ENCODE data around the gene TRAPPC4. TPM values are rescaled to one million over a fixed set of nuclear protein-coding genes. Genes with fewer than 3 reads are reported as not detected.

TRAPPC4 gene
- total and polyA plus RNA-seq, 2 donors (not counting 1 experiment from before 2014, with no cell fraction given) = 60.6 to 109 TPM

DNA sequence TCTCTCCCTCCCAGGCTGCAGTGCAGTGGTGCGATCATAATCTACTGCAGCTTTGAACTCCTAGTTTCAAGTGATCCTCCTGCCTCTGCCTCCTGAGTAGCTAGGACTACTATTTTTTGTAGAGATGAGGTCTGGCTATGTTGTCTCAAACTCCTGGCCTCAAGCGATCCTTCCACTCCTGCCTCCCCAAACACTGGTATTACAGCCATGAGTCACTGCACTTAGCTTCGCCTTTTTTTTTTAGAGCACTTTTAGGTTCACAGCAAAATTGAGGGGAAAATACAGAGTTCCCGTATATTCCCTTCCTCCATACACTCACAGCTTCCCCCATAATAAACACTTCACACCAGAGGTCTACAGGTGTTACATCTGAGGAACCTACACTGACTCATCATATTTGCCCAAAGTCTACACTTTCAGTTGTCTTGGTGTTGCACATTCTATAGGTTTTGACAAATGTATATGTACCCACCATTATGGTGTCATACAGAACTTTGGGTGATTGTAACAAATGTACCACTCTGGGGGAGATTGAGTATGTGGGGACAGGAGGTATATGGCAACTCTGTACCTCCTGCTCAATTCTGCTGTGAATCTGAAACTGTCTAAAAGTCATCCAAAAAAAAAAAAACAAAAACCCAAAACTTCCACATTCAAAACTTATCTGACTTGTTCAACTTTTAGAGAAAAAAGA is 23.4 kb downstream of the TRAPPC4 start:
- no peaks in the 10 kb centered on the region for H3K27me3 ChIP-seq (ENCODE audit: control insufficient read depth, insufficient read depth, low read length)
- no peaks in the 10 kb centered on the region for H3K4me1 ChIP-seq (ENCODE audit: control insufficient read depth, extremely low read depth, insufficient read depth, low read length)
- H3K9ac ChIP-seq (ENCODE audit: insufficient read depth, low read length) = no peak overlapping the region
- no peak overlapping the region for H2AFZ ChIP-seq (ENCODE audit: low read length)
- no peaks in the 10 kb centered on the region for H3K9me3 ChIP-seq (ENCODE audit: control insufficient read depth, insufficient read depth, low read depth, low read length)
- H4K20me1 ChIP-seq (ENCODE audit: control insufficient read depth, extremely low read depth, insufficient read depth, low read length) = no peaks in the 10 kb centered on the region
- no peak overlapping the region for H3K4me3 ChIP-seq (replicated peaks in 1 of 4; ENCODE audit: control extremely low read depth in 1 of 4, insufficient read depth in 1 of 4, low read depth in 3 of 4, low read length in 4 of 4)
- no peak overlapping the region for H3K27ac ChIP-seq (ENCODE audit: insufficient read depth, low read length)
- H3K4me2 ChIP-seq (ENCODE audit: extremely low read depth, insufficient read depth, low read length) = no peak overlapping the region
- TF ChIP-seq, protein P1, sequence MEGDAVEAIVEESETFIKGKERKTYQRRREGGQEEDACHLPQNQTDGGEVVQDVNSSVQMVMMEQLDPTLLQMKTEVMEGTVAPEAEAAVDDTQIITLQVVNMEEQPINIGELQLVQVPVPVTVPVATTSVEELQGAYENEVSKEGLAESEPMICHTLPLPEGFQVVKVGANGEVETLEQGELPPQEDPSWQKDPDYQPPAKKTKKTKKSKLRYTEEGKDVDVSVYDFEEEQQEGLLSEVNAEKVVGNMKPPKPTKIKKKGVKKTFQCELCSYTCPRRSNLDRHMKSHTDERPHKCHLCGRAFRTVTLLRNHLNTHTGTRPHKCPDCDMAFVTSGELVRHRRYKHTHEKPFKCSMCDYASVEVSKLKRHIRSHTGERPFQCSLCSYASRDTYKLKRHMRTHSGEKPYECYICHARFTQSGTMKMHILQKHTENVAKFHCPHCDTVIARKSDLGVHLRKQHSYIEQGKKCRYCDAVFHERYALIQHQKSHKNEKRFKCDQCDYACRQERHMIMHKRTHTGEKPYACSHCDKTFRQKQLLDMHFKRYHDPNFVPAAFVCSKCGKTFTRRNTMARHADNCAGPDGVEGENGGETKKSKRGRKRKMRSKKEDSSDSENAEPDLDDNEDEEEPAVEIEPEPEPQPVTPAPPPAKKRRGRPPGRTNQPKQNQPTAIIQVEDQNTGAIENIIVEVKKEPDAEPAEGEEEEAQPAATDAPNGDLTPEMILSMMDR (conservative IDR thresholded peaks at IDR 0.05 in 1 of 2, IDR thresholded peaks at IDR 0.05 in 1 of 2; ENCODE audit: low read depth in 1 of 2, low read length in 2 of 2) = no peak
- TF ChIP-seq EZH2 (IDR thresholded peaks at IDR 0.05; ENCODE audit: low read length, missing control alignments) = no peak
- DNase-seq (ENCODE audit: low read depth in 2 of 2) = peak in 1 of 2 donors; percentile 19
- H3K79me2 ChIP-seq (ENCODE audit: control insufficient read depth, insufficient read depth, low read length) = no peaks in the 10 kb centered on the region
- H3K36me3 ChIP-seq (ENCODE audit: control insufficient read depth, insufficient read depth, low read length) = peaks cover 7% of the 10 kb centered on the region

DNA sequence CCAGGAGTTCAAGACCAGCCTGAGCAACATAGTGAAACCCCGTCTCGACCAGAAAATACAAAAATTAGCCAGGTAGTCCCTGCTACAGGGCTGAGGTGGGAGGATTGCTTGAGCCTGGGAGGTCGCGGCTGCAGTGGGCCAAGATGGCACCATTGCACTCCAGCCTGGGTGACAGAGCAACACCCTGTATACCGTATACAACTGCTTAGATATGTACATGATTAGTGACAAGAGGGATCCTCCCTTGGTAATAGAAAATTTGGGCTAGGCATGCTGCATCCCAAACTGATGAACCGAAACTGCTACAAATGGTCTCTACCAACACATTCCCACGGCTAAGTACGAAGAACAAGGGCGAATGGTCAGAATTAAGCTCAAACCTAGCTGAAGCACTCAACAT is 24.4 kb downstream of the TRAPPC4 start:
- Histone ChIP-seq H3K4me2 (ENCODE audit: extremely low read depth, insufficient read depth, low read length) (no peak overlapping the region), H3K4me1 (ENCODE audit: control insufficient read depth, extremely low read depth, insufficient read depth, low read length) (no peaks in the 10 kb centered on the region), H3K9ac (ENCODE audit: insufficient read depth, low read length) (no peak overlapping the region), H3K9me3 (ENCODE audit: control insufficient read depth, insufficient read depth, low read depth, low read length) (no peaks in the 10 kb centered on the region), H4K20me1 (ENCODE audit: control insufficient read depth, extremely low read depth, insufficient read depth, low read length) (no peaks in the 10 kb centered on the region), H3K4me3 (replicated peaks in 1 of 4; ENCODE audit: control extremely low read depth in 1 of 4, insufficient read depth in 1 of 4, low read depth in 3 of 4, low read length in 4 of 4) (no peak overlapping the region), H3K27ac (ENCODE audit: insufficient read depth, low read length) (no peak overlapping the region), H2AFZ (ENCODE audit: low read length) (no peak overlapping the region), H3K79me2 (ENCODE audit: control insufficient read depth, insufficient read depth, low read length) (no peaks in the 10 kb centered on the region), H3K36me3 (ENCODE audit: control insufficient read depth, insufficient read depth, low read length) (peaks cover 7% of the 10 kb centered on the region), H3K27me3 (ENCODE audit: control insufficient read depth, insufficient read depth, low read length) (no peaks in the 10 kb centered on the region)
- no peak for DNase-seq (ENCODE audit: low read depth in 2 of 2)
- TF ChIP-seq, protein P1 (conservative IDR thresholded peaks at IDR 0.05 in 1 of 2, IDR thresholded peaks at IDR 0.05 in 1 of 2; ENCODE audit: low read depth in 1 of 2, low read length in 2 of 2) = no peak
- TF ChIP-seq EZH2 (IDR thresholded peaks at IDR 0.05; ENCODE audit: low read length, missing control alignments) = no peak

DNA sequence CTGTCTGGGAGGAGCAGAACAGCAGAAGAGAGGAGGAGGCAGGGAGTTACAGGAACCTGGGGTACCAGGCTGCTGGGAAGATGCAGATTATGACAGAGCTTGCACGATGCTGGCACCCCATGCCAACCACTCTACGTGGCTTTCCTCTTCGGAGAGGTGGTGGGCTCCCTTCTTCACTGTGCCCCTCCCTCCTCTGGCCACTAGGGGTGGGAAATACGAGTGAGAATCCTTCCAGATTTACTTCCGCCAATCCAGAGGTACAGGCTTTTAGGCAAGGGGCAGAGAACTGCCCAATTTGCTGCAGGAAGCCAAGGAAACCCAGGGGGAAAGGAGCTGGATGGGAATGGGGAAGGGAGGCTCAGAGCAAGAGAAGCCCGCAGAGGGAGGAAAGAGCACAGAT is 26.1 kb downstream of the TRAPPC4 start:
- DNase-seq (ENCODE audit: low read depth in 2 of 2) = no peak
- no peak for TF ChIP-seq EZH2 (IDR thresholded peaks at IDR 0.05; ENCODE audit: low read length, missing control alignments)
- TF ChIP-seq, protein P1 (conservative IDR thresholded peaks at IDR 0.05 in 1 of 2, IDR thresholded peaks at IDR 0.05 in 1 of 2; ENCODE audit: low read depth in 1 of 2, low read length in 2 of 2) = peak in 1 of 2 donors; percentile 9
- Histone ChIP-seq H3K4me1 (ENCODE audit: control insufficient read depth, extremely low read depth, insufficient read depth, low read length) (no peaks in the 10 kb centered on the region), H3K9me3 (ENCODE audit: control insufficient read depth, insufficient read depth, low read depth, low read length) (no peaks in the 10 kb centered on the region), H2AFZ (ENCODE audit: low read length) (no peak overlapping the region), H3K4me2 (ENCODE audit: extremely low read depth, insufficient read depth, low read length) (no peak overlapping the region), H3K36me3 (ENCODE audit: control insufficient read depth, insufficient read depth, low read length) (peaks cover 21% of the 10 kb centered on the region), H4K20me1 (ENCODE audit: control insufficient read depth, extremely low read depth, insufficient read depth, low read length) (no peaks in the 10 kb centered on the region), H3K9ac (ENCODE audit: insufficient read depth, low read length) (no peak overlapping the region), H3K27ac (ENCODE audit: insufficient read depth, low read length) (no peak overlapping the region), H3K27me3 (ENCODE audit: control insufficient read depth, insufficient read depth, low read length) (no peaks in the 10 kb centered on the region), H3K4me3 (replicated peaks in 1 of 4; ENCODE audit: control extremely low read depth in 1 of 4, insufficient read depth in 1 of 4, low read depth in 3 of 4, low read length in 4 of 4) (no peak overlapping the region), H3K79me2 (ENCODE audit: control insufficient read depth, insufficient read depth, low read length) (no peaks in the 10 kb centered on the region)

Measured in fibroblast of lung (primary cell).